NCI-H226 (cell line): Measurements from ENCODE around the gene TSPAN9.

ENCODE experiments used
- DNase-seq: peaks from one replicate; pipeline ENCODE4 v3.0.0-alpha.2; 2015

The TSPAN9 gene

GRCh38 chr12:3230758-3231375 is 153.7 kb downstream of the TSPAN9 start:
- DNase-seq: peak; percentile 32

- no peak for DNase-seq
Measured at GRCh38 chr12:3231399-3231876, 154.3 kb downstream of the TSPAN9 start.

DNA sequence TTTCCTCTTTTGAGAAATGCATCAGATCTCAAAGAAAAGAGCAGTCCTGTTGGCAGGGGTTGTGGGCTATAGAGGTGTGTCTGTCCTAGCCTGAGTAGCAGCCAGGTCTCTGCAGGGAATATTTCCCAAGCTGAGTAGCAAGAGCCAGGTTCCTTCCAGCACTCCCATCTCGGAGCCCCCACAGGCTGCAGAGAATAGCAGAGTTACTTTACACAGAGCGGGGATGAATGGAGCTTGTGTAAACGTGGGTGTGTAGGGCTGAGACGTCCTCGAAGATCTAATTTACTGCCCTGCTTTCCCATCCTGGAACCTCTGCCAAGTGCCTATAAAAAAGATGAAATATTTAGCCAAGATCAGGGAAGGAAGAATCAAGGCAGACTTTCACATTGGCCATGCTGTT is 156.6 kb downstream of the TSPAN9 start:
- DNase-seq: no peak

DNA sequence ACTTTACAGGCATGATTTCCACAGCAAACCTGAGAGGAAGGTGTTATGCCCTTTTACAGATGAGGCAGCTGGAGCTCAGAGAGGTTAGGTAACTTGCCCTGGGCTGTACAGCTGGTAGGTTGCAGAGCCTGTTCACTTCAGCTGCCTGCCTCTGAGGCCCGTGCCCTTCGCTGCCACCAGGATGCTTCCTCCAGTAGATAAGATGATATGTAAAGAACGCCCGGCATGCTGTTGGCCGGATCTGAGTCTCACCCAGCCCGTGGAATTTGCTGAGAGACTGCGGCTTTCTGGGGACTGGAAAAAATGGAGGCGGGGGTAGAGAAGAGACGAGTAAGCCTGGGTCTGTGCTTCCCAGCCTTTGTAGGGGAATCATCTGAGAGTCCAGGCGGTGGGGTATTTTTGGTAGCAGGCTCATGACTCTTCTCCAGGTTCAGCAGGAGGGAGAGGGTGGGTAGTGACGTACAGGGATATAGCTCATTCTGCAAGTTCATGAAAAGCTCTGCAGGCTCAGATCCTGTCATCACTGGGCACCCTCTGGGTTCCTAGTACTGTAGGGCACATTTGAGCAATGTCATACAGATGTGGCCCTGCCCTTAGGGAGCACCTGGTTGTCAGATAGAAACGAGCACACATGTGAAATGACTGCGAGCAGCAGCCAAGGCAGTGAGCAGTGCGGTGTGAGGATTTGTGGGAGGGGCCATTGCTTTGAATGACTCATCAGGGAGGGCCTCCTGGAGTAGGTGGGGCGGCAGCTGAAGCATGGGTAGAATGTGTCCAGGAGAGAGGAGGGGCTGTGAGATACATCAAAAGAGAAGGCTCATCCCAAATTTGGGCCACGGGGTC is 159.4 kb downstream of the TSPAN9 start:
- peak; percentile 82 for DNase-seq

DNA sequence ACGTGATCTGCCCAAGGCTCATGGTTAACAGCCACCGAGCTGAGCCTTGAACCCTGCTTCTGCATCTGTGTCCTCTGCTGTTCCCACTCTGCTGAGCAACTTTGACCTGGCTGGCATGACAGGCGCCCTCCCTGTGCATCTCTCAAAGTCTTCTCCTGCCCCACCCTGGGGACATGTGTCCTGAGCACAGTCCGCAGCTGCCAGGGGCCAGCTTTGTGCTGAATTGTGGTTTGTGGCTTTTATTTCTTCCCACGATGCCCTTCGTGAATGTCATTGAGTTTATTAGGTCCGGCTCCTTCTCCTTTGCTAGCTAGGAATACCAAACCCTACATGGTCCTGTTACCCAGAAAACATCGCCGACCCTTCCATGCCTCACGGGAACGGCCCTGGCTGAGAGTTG is 161.0 kb downstream of the TSPAN9 start:
- no peak for DNase-seq

GRCh38 chr12:3241621-3242020 is 164.4 kb downstream of the TSPAN9 start:
- no peak for DNase-seq

GRCh38 chr12:3242199-3242863 is 165.2 kb downstream of the TSPAN9 start:
- DNase-seq: no peak

GRCh38 chr12:3243376-3244084 is 166.4 kb downstream of the TSPAN9 start:
- DNase-seq: no peak

- no peak for DNase-seq
Measured at GRCh38 chr12:3244219-3244750, 167.1 kb downstream of the TSPAN9 start.

DNA sequence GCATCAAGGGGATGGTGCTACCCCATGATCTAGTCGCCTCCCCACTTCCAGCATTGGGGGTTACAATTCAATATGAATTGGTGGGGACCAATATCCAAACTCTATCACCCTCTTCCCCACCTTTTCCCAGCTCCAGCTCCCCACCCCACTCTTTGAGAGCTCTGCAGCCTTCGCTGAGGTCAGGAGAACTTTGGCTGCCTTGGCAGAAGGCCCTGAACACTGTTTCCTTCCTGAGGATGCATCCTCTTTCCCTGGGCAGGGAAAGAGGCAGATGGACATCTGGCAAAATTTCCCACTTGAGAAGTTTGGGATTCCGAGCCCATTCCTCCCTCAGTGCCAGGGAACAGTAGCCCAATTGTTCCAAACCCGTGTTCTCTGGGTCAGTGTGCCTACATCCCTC is 169.1 kb downstream of the TSPAN9 start:
- DNase-seq: no peak

DNA sequence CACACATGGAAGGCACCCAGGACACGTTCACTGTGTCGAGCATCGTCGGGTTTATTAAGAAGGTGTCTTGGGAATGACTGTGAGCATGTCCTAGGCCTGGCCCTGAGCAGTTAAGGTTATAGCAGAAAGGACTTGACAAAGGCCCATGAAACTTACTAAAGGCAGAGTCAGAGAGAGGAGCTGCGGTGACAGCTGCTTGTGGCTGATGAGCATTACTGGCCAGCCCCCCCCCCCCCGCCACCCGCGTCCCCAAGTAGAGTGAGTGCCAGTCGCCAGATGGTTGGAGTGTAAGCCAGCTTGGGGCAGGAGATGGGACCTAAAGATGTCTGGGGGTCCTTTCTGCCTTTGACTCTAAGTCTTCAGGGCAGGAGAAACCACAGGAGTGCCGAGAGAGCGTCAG is 169.9 kb downstream of the TSPAN9 start:
- no peak for DNase-seq

DNA sequence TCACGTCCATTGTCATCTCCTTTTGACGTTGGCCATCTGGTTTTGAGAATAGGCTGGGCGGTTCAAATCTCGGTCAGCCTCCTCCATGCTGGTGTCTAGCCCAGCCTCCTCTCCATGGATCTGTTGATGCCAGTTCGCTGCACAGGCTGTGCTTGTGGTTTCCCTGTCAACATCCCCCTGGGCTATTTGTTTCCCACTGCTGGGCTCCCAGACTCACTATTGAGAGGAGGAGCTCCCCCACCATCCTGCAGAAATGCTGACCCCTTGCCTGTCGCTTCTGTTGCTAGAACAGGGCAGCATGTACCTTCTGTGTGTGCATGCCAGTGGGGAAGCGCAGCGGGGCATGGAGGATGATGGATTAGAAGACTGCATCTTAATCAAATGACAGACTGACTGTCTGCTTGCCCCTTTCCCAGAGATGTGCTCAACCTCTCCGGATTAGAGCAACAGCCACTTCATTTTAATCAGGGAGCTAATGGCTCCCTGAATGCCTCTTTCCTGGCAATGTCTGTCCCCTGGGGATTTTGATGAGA is 170.5 kb downstream of the TSPAN9 start:
- no peak for DNase-seq

- DNase-seq: no peak
Measured at GRCh38 chr12:3249081-3249800, 172.1 kb downstream of the TSPAN9 start.

DNA sequence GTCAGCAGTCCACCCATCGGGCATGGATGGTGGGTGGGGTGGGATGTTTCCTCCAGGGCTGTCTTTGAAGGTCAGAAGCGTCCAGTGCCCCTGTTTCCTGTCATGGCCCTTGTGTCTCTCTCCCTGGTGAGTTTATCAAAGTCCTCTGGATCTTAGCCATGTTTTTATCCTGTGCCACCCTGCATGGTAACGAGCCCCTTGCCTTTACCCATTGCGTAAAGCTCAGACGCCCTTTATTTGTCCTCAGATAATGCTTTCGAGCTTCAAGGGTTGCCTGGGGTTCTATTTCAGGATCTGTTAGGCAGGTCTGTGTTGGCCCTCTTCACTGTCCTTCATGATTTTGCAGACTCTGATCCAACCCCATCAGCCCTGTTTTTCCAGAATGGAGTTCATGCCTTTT is 172.9 kb downstream of the TSPAN9 start:
- DNase-seq: no peak

- DNase-seq: no peak
Measured at GRCh38 chr12:3250576-3250975, 173.4 kb downstream of the TSPAN9 start.

GRCh38 chr12:3251067-3251466 is 173.9 kb downstream of the TSPAN9 start:
- DNase-seq: no peak

GRCh38 chr12:3251691-3252090 is 174.5 kb downstream of the TSPAN9 start:
- DNase-seq: no peak

GRCh38 chr12:3252450-3252891 is 175.3 kb downstream of the TSPAN9 start:
- DNase-seq: no peak

DNA sequence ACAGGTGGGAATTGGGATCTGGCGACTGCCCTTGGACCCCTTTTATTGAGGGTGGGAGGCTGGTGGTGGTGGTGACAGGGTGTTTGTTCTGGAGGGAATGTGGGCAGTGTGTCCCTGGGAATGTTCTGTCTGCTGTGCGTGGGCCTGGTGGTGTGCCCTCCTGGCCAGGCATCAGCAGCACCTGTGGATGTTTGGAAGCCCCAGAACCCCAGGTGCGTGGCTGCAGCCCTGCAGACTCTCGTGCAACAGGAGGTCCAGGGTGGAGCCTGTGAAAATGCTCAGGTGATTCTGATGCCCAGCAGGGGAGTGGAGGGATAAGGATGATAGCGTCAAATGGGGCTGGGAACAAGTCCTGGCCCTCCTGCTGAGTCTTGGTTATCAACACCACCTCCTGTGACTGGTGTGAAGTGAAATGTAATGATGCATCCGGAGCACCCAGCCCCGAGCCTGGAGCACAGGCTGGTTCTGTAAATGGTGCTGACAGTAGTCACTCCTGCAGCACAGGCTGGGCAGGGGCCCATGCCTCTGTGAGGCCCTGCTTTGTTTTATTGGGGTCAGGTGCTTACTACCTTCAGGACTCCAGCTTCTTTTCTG is 176.6 kb downstream of the TSPAN9 start:
- no peak for DNase-seq

- no peak for DNase-seq
Measured at GRCh38 chr12:3255057-3255456, 177.9 kb downstream of the TSPAN9 start.

GRCh38 chr12:3256103-3256631 is 179.0 kb downstream of the TSPAN9 start:
- no peak for DNase-seq
